ENCODE data around the gene THEM4.
"Not testable (repeated sequence)": the region's sequence is repeated elsewhere in the genome, so short reads cannot be mapped to it uniquely, and the experiment has no call there.

THEM4 gene

DNA sequence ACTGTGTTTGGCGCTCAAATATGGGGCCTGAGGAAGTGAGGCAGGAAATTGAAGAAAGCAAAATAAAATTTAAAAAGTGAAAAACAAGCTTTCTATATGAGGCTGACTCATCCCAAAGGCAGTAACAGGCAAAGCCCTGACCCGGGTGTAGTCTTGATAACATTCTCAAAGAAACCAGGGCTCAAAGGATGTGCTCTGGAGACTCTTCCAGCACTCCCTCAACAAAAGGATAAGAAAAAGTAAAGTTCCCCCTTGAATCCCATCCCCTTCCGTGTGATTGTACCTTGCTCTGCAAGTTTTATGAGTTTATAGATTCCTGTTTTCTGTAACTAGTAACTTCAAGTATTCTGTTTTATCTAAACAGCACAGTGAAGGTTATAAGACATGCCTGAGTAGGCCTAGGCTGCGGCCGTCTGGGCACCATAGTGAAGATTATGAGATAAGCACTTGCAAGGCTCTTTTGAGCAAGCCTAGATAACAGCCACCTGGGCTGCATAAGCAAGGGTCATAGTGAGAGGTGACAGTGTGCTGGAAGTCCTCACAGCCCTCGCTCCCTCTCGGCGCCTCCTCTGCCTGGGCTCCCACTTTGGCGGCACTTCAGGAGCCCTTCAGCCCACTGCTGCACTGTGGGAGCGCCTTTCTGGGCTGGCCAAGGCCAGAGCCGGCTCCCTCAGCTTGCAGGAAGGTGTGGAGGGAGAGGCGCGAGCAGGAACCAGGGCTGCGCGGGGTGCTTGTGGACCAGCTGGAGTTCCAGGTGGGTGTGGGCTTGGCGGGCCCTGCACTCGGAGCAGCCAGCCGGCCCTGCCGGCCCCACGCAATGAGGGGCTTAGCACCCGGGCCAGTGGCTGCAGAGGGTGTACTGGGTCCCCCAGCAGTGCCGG, 3.6 kb downstream of the THEM4 start:
- Histone ChIP-seq H3K4me1 (ENCODE audit: control insufficient read depth, insufficient read depth, low read length) (peaks cover 20% of the 10 kb centered on the region), H3K4me2 (ENCODE audit: low read length) (peak overlapping the region; percentile 42)
- H3K9me3 ChIP-seq (replicated peaks; ENCODE audit: low read length); H3K9ac ChIP-seq (ENCODE audit: low read depth, low read length); H3K36me3 ChIP-seq (ENCODE audit: insufficient read depth, low read length); H3K4me3 ChIP-seq (ENCODE audit: low read length); H3K27me3 ChIP-seq (ENCODE audit: control insufficient read depth, insufficient read depth, low read length): not testable (repeated sequence)

DNA sequence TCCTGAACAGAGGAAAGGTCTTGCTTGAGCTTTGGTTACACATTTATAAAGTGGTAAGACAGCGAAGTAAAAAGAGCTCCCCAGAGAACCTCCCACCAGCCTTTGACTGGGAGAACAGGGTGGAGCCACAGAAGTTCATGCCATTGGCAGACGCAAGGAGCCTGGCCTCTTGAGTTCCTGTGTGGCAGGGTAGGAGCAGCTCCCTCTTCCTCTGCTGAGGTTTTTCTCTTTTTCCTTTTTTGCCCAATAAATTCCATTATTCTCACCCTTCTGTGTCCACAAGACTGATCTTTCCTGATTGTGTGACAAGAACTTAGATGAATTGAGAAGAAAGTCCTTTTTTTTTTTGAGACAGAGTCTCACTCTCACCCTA, 4.3 kb downstream of the THEM4 start:
- H3K4me1 ChIP-seq (ENCODE audit: control insufficient read depth, insufficient read depth, low read length), result peaks cover 19% of the 10 kb centered on the region
- H3K4me2 ChIP-seq (ENCODE audit: low read length), result peak overlapping the region; percentile 31
- H3K4me3 ChIP-seq (ENCODE audit: low read length), result no peak overlapping the region
- no peaks in the 10 kb centered on the region for H3K36me3 ChIP-seq (ENCODE audit: insufficient read depth, low read length)
- no peaks in the 10 kb centered on the region for H3K27me3 ChIP-seq (ENCODE audit: control insufficient read depth, insufficient read depth, low read length)
- H3K9ac ChIP-seq (ENCODE audit: low read depth, low read length), result no peak overlapping the region
- peaks cover 9% of the 10 kb centered on the region for H3K9me3 ChIP-seq (replicated peaks; ENCODE audit: low read length)

DNA sequence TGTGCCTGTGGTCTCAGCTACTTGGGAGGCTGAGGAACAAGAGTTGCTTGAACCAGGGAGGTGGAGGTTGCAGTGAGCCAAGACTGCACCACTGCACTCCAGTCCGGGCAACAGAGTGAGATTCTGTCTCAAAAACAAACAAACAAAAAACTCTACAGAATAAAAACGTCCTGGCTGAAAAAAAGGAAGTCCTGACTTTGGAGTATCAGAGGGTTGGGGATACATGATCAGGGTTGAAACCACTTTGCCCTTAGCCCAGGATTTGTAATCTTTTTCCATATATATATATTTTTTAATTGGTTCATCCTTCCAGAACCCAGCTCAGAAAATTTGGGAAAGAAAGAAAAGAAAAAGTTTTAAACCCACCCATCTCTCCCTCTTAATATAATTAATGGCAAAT, 6.5 kb downstream of the THEM4 start:
- Histone ChIP-seq H3K4me3 (ENCODE audit: low read length) (no peak overlapping the region), H3K9ac (ENCODE audit: low read depth, low read length) (no peak overlapping the region), H3K4me2 (ENCODE audit: low read length) (no peak overlapping the region), H3K4me1 (ENCODE audit: control insufficient read depth, insufficient read depth, low read length) (peaks cover 13% of the 10 kb centered on the region), H3K36me3 (ENCODE audit: insufficient read depth, low read length) (no peaks in the 10 kb centered on the region), H3K9me3 (replicated peaks; ENCODE audit: low read length) (peaks cover 8% of the 10 kb centered on the region), H3K27me3 (ENCODE audit: control insufficient read depth, insufficient read depth, low read length) (no peaks in the 10 kb centered on the region)

DNA sequence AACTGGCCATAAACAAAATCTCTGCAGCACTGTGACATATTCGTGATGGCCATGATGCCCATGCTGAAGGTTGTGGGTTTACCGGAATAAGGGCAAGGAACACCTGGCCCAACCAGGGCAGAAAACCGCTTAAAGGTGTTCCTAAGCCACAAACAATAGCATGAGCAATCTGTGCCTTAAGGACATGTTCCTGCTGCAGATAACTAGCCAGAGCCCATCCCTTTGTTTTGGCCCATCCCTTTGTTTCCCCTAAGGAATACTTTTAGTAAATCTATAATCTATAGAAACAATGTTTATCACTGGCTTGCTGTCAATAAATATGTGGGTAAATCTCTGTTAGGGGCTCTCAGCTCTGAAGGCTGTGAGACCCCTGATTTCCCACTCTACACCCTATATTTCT, 8.5 kb downstream of the THEM4 start:
- not testable (repeated sequence) for H3K36me3 ChIP-seq (ENCODE audit: insufficient read depth, low read length); H3K27me3 ChIP-seq (ENCODE audit: control insufficient read depth, insufficient read depth, low read length); H3K4me2 ChIP-seq (ENCODE audit: low read length); H3K9ac ChIP-seq (ENCODE audit: low read depth, low read length); H3K4me3 ChIP-seq (ENCODE audit: low read length); H3K9me3 ChIP-seq (replicated peaks; ENCODE audit: low read length)
- H3K4me1 ChIP-seq (ENCODE audit: control insufficient read depth, insufficient read depth, low read length), result peaks cover 12% of the 10 kb centered on the region

DNA sequence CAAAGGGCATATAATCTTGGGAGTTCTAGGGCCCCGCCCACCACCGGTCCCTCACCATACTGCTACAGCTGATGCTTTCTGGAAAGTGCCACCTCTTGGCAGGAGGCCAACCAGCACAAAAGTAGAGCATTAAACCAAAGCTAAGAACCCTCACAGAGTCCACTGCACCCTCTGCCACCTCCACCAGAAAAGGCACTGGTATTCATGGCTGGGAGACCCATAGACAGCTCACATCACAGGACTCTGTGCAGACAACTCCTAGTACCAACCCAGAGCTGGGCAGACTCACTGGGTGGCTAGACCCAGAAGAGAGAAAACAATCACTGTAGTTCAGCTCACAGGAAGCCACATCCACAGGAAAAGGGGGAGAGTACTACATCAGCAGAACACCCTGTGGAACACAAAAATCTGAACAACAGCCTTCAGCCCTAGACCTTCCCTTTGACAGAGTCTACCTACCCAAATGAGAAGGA, 10.8 kb downstream of the THEM4 start:
- H3K36me3 ChIP-seq (ENCODE audit: insufficient read depth, low read length), result peaks cover 12% of the 10 kb centered on the region
- no peak overlapping the region for H3K9ac ChIP-seq (ENCODE audit: low read depth, low read length)
- H3K4me1 ChIP-seq (ENCODE audit: control insufficient read depth, insufficient read depth, low read length), result no peaks in the 10 kb centered on the region
- H3K27me3 ChIP-seq (ENCODE audit: control insufficient read depth, insufficient read depth, low read length), result no peaks in the 10 kb centered on the region
- no peak overlapping the region for H3K4me3 ChIP-seq (ENCODE audit: low read length)
- H3K9me3 ChIP-seq (replicated peaks; ENCODE audit: low read length), result no peaks in the 10 kb centered on the region
- H3K4me2 ChIP-seq (ENCODE audit: low read length), result no peak overlapping the region

DNA sequence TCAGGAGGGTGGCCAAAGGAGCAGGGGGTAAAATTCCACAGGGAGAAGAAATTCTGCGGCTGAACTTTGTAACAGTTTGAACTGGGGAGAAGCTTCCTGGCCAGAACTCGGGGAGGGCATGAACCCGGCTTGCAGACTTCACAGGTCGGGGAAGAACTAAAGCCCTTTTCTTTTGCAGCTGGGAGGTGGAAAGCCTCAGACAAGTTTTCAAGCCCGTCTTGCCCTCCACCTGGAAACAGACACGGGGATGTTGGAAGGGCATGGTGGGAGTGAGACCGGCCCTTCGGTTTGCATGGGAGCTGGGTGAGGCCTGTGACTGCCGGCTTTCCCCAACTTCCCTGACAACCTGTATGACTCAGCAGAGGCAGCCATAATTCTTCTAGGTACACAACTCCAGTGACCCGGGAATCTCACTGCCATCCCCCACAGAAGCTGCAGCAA, 11.3 kb downstream of the THEM4 start:
- Histone ChIP-seq H3K9me3 (replicated peaks; ENCODE audit: low read length) (no peaks in the 10 kb centered on the region), H3K4me1 (ENCODE audit: control insufficient read depth, insufficient read depth, low read length) (peaks cover 4% of the 10 kb centered on the region), H3K27me3 (ENCODE audit: control insufficient read depth, insufficient read depth, low read length) (no peaks in the 10 kb centered on the region), H3K4me2 (ENCODE audit: low read length) (no peak overlapping the region), H3K4me3 (ENCODE audit: low read length) (no peak overlapping the region), H3K36me3 (ENCODE audit: insufficient read depth, low read length) (peaks cover 12% of the 10 kb centered on the region), H3K9ac (ENCODE audit: low read depth, low read length) (no peak overlapping the region)

DNA sequence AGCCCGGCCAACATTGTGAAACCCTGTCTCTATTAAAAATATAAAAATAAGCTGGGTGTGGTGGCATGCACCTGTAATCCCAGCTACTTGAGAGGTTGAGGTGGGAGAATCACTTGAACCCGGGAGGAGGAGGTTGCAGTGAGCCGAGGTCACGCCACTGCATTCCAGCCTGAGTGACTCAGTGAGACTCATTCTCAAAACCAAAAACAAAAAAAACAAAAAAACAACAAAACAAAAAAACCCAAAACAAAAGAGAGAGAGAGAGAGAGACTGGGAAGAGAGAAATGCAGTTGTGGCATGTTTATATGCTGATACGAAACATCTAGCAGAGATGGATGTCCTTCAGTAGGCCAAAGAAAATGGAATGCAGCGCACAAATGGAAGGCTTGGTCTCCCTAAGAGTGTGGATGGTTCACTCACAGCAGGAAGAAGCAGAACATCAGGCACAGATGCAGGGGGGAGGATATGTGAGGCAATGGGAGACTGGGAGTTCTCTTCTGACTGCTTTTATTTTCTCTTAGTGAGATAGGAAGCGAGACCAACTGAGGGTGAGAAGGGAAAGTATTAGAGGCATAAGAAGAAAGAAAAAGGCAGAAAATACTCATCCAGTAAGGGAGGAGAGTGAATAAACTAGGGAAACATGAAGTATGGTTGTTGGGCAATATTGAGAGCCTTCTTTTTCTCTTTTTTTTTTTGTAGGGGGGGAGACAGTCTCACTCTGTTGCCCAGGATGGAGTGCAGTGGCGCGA, 16.0 kb downstream of the THEM4 start:
- H3K4me2 ChIP-seq (ENCODE audit: low read length), result no peak overlapping the region
- H3K9ac ChIP-seq (ENCODE audit: low read depth, low read length), result no peak overlapping the region
- peaks cover 19% of the 10 kb centered on the region for H3K36me3 ChIP-seq (ENCODE audit: insufficient read depth, low read length)
- no peak overlapping the region for H3K4me3 ChIP-seq (ENCODE audit: low read length)
- H3K4me1 ChIP-seq (ENCODE audit: control insufficient read depth, insufficient read depth, low read length), result peaks cover 4% of the 10 kb centered on the region
- no peaks in the 10 kb centered on the region for H3K27me3 ChIP-seq (ENCODE audit: control insufficient read depth, insufficient read depth, low read length)
- H3K9me3 ChIP-seq (replicated peaks; ENCODE audit: low read length), result no peaks in the 10 kb centered on the region

DNA sequence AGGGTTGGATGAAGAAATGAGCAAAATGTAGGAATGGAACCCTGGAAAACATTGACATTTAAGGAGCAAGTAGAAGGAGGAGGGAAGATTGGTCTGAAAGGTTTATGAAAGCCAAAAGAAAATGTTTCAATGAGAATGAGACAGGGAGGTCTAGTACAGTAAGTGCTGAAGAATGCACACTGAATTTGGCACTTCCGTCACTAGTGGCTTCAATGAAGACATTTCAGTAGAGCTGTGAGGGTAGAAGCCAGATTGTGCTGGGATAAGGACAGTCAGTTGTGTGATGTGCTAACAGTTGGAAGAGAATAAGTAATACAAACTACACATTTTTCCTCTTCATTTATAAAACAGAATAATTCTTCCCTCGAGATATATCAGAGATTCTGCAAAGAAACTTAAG, 17.1 kb downstream of the THEM4 start:
- H3K9me3 ChIP-seq (replicated peaks; ENCODE audit: low read length), result no peaks in the 10 kb centered on the region
- H3K4me1 ChIP-seq (ENCODE audit: control insufficient read depth, insufficient read depth, low read length), result peaks cover 11% of the 10 kb centered on the region
- H3K36me3 ChIP-seq (ENCODE audit: insufficient read depth, low read length), result peaks cover 19% of the 10 kb centered on the region

DNA sequence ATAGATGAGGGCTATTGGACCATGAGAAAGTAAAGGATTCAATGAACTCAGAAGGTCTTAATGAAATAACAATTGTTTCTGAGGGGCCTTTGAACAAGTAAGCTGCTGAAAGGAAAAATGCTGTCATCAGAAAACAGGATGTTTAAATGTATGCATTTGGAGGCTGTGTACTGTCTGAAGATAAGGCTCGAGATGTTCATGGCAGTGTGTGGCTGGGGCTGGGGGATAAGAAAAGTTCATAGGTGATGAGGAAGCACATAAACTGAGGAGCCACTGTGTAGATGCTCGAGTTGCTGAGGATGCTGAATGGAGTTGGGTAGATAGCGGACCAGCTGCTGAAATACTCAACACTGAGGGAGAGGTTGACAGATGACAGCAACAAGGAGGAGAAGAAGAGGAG, 17.8 kb downstream of the THEM4 start:
- Histone ChIP-seq H3K9me3 (replicated peaks; ENCODE audit: low read length) (no peaks in the 10 kb centered on the region), H3K4me2 (ENCODE audit: low read length) (no peak overlapping the region), H3K4me3 (ENCODE audit: low read length) (no peak overlapping the region), H3K4me1 (ENCODE audit: control insufficient read depth, insufficient read depth, low read length) (peaks cover 13% of the 10 kb centered on the region), H3K36me3 (ENCODE audit: insufficient read depth, low read length) (peaks cover 19% of the 10 kb centered on the region), H3K27me3 (ENCODE audit: control insufficient read depth, insufficient read depth, low read length) (no peaks in the 10 kb centered on the region), H3K9ac (ENCODE audit: low read depth, low read length) (no peak overlapping the region)

More for the DNA sequence above, 17.1 kb downstream of the THEM4 start:
- Histone ChIP-seq H3K4me3 (ENCODE audit: low read length) (no peak overlapping the region), H3K4me2 (ENCODE audit: low read length) (no peak overlapping the region), H3K9ac (ENCODE audit: low read depth, low read length) (no peak overlapping the region), H3K27me3 (ENCODE audit: control insufficient read depth, insufficient read depth, low read length) (no peaks in the 10 kb centered on the region)

DNA sequence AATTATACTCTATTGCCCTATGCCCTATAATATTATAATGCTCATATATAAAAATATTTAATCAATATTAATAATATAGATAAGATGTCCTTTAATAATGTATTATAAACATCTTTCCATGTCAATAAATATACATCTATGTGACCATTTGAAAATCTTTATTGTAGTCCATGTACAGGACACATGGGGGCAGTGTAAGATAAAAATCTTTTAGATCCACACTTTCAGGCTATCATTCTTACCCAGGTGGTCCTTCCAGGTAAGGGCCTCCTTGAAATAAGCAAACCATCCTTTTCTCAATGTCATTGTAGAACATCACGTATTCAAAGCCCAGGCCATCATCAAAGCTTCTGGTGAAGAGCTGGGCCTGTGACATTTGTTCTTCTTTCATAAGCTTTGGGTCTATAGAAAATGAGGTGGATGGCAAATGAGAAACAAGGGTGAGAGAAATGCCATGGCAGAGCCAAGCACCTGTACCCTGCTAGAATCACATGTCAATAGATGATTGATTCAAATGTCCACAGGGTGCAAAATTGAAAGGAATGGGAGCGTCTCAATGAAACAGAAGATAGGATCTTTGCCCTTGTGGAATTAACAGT, 20.2 kb downstream of the THEM4 start:
- Histone ChIP-seq H3K4me2 (ENCODE audit: low read length) (no peak overlapping the region), H3K4me3 (ENCODE audit: low read length) (no peak overlapping the region), H3K4me1 (ENCODE audit: control insufficient read depth, insufficient read depth, low read length) (peaks cover 13% of the 10 kb centered on the region), H3K36me3 (ENCODE audit: insufficient read depth, low read length) (peaks cover 7% of the 10 kb centered on the region), H3K9ac (ENCODE audit: low read depth, low read length) (no peak overlapping the region), H3K9me3 (replicated peaks; ENCODE audit: low read length) (no peaks in the 10 kb centered on the region), H3K27me3 (ENCODE audit: control insufficient read depth, insufficient read depth, low read length) (no peaks in the 10 kb centered on the region)

DNA sequence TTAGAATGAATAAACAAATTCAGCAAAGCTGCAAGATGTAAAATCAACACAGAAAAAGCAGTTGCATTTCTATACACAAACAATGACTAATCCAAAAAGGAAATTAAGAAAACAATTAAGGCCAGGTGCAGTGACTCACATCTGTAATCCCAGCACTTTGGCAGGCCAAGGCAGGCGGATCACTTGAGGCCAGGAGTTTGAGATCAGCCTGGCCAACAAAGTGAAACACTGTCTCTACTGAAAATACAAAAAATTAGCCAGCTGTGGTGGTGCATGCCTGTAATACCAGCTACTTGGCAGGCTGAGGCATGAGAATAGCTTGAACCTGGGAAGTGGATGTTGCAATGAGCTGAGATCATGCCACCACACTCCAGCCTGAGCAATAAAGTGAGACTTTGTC, 22.3 kb downstream of the THEM4 start:
- no peaks in the 10 kb centered on the region for H3K9me3 ChIP-seq (replicated peaks; ENCODE audit: low read length)
- H3K4me1 ChIP-seq (ENCODE audit: control insufficient read depth, insufficient read depth, low read length), result peaks cover 10% of the 10 kb centered on the region
- H3K4me2 ChIP-seq (ENCODE audit: low read length), result no peak overlapping the region
- H3K9ac ChIP-seq (ENCODE audit: low read depth, low read length), result no peak overlapping the region
- H3K27me3 ChIP-seq (ENCODE audit: control insufficient read depth, insufficient read depth, low read length), result no peaks in the 10 kb centered on the region
- no peak overlapping the region for H3K4me3 ChIP-seq (ENCODE audit: low read length)
- H3K36me3 ChIP-seq (ENCODE audit: insufficient read depth, low read length), result peaks cover 6% of the 10 kb centered on the region
